K562 (cell line): ENCODE results near the gene TRIP11. TPM values are rescaled to one million over a fixed set of nuclear protein-coding genes. Genes with fewer than 3 reads are reported as not detected.

Experiments used
- ATAC-seq: fragments of 200-7000 bp; cut with Tn5 transposase; 3 replicates; pipeline ENCODE4 v1.9.1; 2020; ENCODE audit warnings: moderate library complexity
- BruUV-seq: library from RNA; stranded (reverse); fragments of 400-500 nt; replicated peaks from 2 replicates; lab custom pipeline; 2021; lab: Mats Ljungman, UMichigan
- CTCF ChIA-PET: fragments of 300-600 bp; formaldehyde crosslinking; extraction: SDS; loops from one replicate; lab custom pipeline; 2021; ENCODE audit warnings: low intra/inter-chr PET ratio; lab: Yijun Ruan, JAX
- POLR2A ChIA-PET: fragments of 300-600, 350-650 bp; sonication (Branson Sonifier 250); formaldehyde crosslinking; extraction: SDS; loops from one replicate; lab custom pipeline; 2021; ENCODE audit warnings: antibody characterized with exemption, inconsistent platforms; lab: Yijun Ruan, JAX
- DNase-seq, 4 experiments: peaks; one replicate each; pipeline versions ENCODE4 v3.0.0 to v3.0.0-alpha.2; 2011 to 2018; ENCODE audit warnings: low spot score in 3 of 4, mixed read lengths in 3 of 4; ENCODE audit errors: extremely low read depth in 1 of 4
- FAIRE-seq: peaks from 2 replicates; lab custom pipeline; 2011; peaks lifted over from hg19 to GRCh38; lab: Jason Lieb, UNC
- H2AFZ ChIP-seq: 2 replicates; pipeline ENCODE4 v1.6.0; 2011; ENCODE audit warnings: low read depth, low read length, control low read depth, inconsistent platforms
- H3K27ac ChIP-seq: fragments of 200-600 bp; 3 replicates; pipeline ENCODE4 v1.8.0; 2011; ENCODE audit warnings: low read depth, mild to moderate bottlenecking, control low read depth, inconsistent platforms, low read length, moderate library complexity, mixed read lengths; ENCODE audit errors: extremely low read depth
- H3K27me3 ChIP-seq, 2 experiments: fragments of 300-600 bp in 1 of 2; 2 replicates in 1 of 2; 3 replicates in 1 of 2; pipeline versions ENCODE4 v1.6.0 to v1.8.0; 2011; ENCODE audit warnings: inconsistent platforms in 2 of 2, low read length in 2 of 2, mild to moderate bottlenecking in 1 of 2, mixed read lengths in 1 of 2, moderate library complexity in 1 of 2; ENCODE audit not compliant: control insufficient read depth in 2 of 2, insufficient read depth in 2 of 2
- H3K36me3 ChIP-seq: fragments of 300-600 bp; 3 replicates; pipeline ENCODE4 v1.8.0; 2011; ENCODE audit warnings: mild to moderate bottlenecking, low read length, inconsistent platforms; ENCODE audit not compliant: control insufficient read depth, insufficient read depth
- H3K4me1 ChIP-seq, 2 experiments: fragments of 200-600 bp in 1 of 2; replicated peaks in 1 of 2; 2 replicates in 1 of 2; 3 replicates in 1 of 2; pipeline versions ENCODE4 v1.5.1 to v1.8.0; 2011; ENCODE audit warnings: inconsistent platforms in 2 of 2, low read length in 2 of 2, mild to moderate bottlenecking in 1 of 2, mixed read lengths in 1 of 2, moderate library complexity in 1 of 2; ENCODE audit not compliant: control insufficient read depth in 2 of 2, insufficient read depth in 2 of 2
- H3K4me2 ChIP-seq: 2 replicates; pipeline ENCODE4 v1.6.1; 2011; ENCODE audit warnings: low read length, control low read depth, inconsistent platforms, mixed read lengths; ENCODE audit not compliant: insufficient read depth
- H3K4me3 ChIP-seq: fragments of 200-600 bp; sonication (generic), shearing (Covaris generic); 2 replicates; pipeline ENCODE4 v1.5.1; 2016; ENCODE audit warnings: control low read depth, inconsistent platforms
- H3K79me2 ChIP-seq: fragments of 200-600 bp; 3 replicates; pipeline ENCODE4 v1.8.0; 2011; ENCODE audit warnings: low read length, inconsistent platforms; ENCODE audit not compliant: control insufficient read depth, insufficient read depth
- H3K9ac ChIP-seq, 2 experiments: 2 replicates each; pipeline versions ENCODE4 v1.6.0 to v1.6.1; 2011; ENCODE audit warnings: low read depth in 2 of 2, low read length in 2 of 2, control low read depth in 1 of 2, inconsistent platforms in 1 of 2, mild to moderate bottlenecking in 1 of 2, mixed read lengths in 1 of 2; ENCODE audit not compliant: insufficient read depth in 1 of 2
- H3K9me1 ChIP-seq: one replicate; pipeline ENCODE4 v1.6.0; 2011; ENCODE audit warnings: inconsistent platforms, mild to moderate bottlenecking, low read length, moderate library complexity; ENCODE audit not compliant: control insufficient read depth, insufficient read depth
- H3K9me3 ChIP-seq: replicated peaks from 2 replicates; pipeline ENCODE4 v1.5.1; 2011; ENCODE audit warnings: low read depth, low read length, inconsistent platforms; ENCODE audit not compliant: control insufficient read depth, insufficient read depth
- H4K20me1 ChIP-seq: replicated peaks from 2 replicates; pipeline ENCODE4 v1.6.1; 2011; ENCODE audit warnings: low read length, inconsistent platforms, mixed read lengths; ENCODE audit not compliant: control insufficient read depth, insufficient read depth
- FUS ChIP-seq: fragments of 200-400 bp; formaldehyde crosslinking; optimal IDR thresholded peaks from 2 replicates; pipeline ENCODE3; 2017; ENCODE audit warnings: low read depth, low read length
- MAFK ChIP-seq: IDR thresholded peaks from 2 replicates; pipeline ENCODE4 v1.6.1; 2011; ENCODE audit warnings: low read length, improper control_type of control experiment
- XRCC5 ChIP-seq: fragments of 200-400 bp; formaldehyde crosslinking; IDR thresholded peaks from 2 replicates; pipeline ENCODE4 v1.6.1; 2017; ENCODE audit warnings: low read depth, mild to moderate bottlenecking, low read length
- ZNF23 ChIP-seq: fragments of 250-450 bp; sonication (Bioruptor Pico); IDR thresholded peaks from 2 replicates; pipeline ENCODE4 v1.4.0; 2020; ENCODE audit warnings: mild to moderate bottlenecking
- WGBS: fragments of 100-300 bp; shearing (Covaris generic); methylation state at CpG from one replicate; pipeline ENCODE4 v1.1.6; 2016; ENCODE audit warnings: low coverage, mixed read lengths; ENCODE audit not compliant: insufficient coverage; ENCODE audit errors: missing lambda C conversion rate; 5-methylcytosine and 5-hydroxymethylcytosine counted together
- in situ Hi-C: fragments of 300-500 bp; cut with MboI; formaldehyde crosslinking; loops from 4 replicates; pipeline ENCODE4 v1.15.0; 2018; ENCODE audit warnings: inconsistent platforms, mixed read lengths
- intact Hi-C: fragments of 100-400 bp; cut with micrococcal nuclease; formaldehyde crosslinking; loops from 2 replicates; pipeline ENCODE4 v1.14.2; 2022
- polyA plus RNA-seq, 8 experiments: library from polyadenylated mRNA; depleted of rRNA in 4 of 8; stranded (reverse) in 5 of 8; unstranded in 3 of 8; fragments of >200 nt; fragmentation: Nextera tagmentation in 2 of 8; fragmentation: Illumina TruSeq in 1 of 8; extraction: Ambion mirVana in 2 of 8; extraction: Trizol in 1 of 8; gene quantifications; 2 replicates each; pipeline versions ENCODE4 v1.2.1 to v1.2.3, GENCODE V29; 2011 to 2014; ENCODE audit warnings: inconsistent platforms in 1 of 8, missing spikeins in 1 of 8
- total RNA-seq, 7 experiments: library from RNA; depleted of rRNA in 6 of 7; stranded (reverse); fragments of >200 nt in 6 of 7; fragmentation: Illumina TruSeq in 2 of 7; extraction: Trizol in 2 of 7; gene quantifications; 2 replicates each; pipeline versions ENCODE4 v1.2.1 to v1.2.3, GENCODE V29; 2011 to 2021; ENCODE audit warnings: low replicate concordance in 1 of 7
- TF ChIP-seq, protein P1 (sequence below): fragments of 200-600 bp; sonication (generic); IDR thresholded peaks from one replicate; pipeline ENCODE4 v1.6.1; 2012; ENCODE audit warnings: mild to moderate bottlenecking, low read depth, low read length, inconsistent platforms

The TRIP11 gene
- total and polyA plus RNA-seq, 9 of the 15 experiments (the other 6 are each of a cell fraction or from before 2014, with no cell fraction given) = 4.0 to 20.0 (median 10.9) TPM

DNA sequence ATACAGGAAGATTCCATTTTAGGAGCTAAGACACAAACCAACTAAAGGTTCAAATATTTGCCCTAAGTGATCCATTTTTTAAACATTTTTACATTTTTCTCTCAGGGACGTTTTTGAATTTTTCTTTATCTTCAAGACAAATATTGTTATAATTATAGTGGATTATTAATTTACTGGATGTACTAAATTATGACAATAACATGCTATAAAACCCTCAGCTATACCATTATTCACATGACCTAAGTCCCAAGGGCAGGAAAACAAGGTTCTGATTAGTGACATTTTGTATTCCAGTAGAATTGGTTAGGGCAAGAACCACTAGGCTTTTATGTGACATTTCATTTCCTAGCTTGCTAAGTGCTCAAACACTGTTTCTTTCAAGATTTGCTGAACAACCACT is 75.8 kb downstream of the TRIP11 start:
- Histone ChIP-seq H3K79me2 (no peaks in the 10 kb centered on the region), H3K4me3 (no peak overlapping the region), H3K9ac (no peak overlapping the region), H3K9me1 (no peaks in the 10 kb centered on the region), H3K4me2 (no peak overlapping the region), H3K27me3 (no peaks in the 10 kb centered on the region), H3K36me3 (peaks cover 8% of the 10 kb centered on the region; the same call in 1 of the 3 replicates), H3K4me1 (no peaks in the 10 kb centered on the region), H3K27ac (no peak overlapping the region), H4K20me1 (no peaks in the 10 kb centered on the region), H2AFZ (no peak overlapping the region), H3K9me3 (no peaks in the 10 kb centered on the region)
- ChIA-PET POLR2A (interaction anchor here (0.7 kb wide), 1 partner anchor 97 kb away, joined by 3 read pairs; no protein-coding TSS in a partner anchor), CTCF (no interaction called here)
- FAIRE-seq = no peak
- 0% methylated on average over 1 of the region's 1 CpG for WGBS
- no peak for DNase-seq
- ATAC-seq = no peak
- in situ Hi-C loops = no loop called here
- intact Hi-C loops = no loop called here
- TF ChIP-seq MAFK = no peak
- BruUV-seq = no TSS peak

DNA sequence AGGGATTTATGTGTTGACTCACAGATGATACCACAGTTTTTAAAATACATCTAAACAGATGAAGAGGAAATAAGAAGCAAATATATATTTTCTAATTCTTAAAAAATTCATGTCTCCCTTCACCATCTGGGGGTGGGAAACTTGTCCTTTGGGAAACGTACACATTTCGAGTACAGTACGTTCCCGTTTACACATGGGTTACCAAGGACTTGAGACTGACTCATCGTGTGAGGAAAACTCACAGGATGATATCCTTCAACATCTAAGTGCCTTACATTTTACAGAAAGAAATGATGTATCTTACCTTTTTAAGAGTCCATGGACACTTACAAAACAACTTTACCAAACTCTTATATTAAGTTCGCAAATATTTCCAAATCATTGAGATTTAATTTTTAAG is 76.4 kb downstream of the TRIP11 start:
- CTCF ChIA-PET = no interaction called here
- TF ChIP-seq ZNF23 (CRISPR knock-in tag) = no peak
- TF ChIP-seq, protein P1, sequence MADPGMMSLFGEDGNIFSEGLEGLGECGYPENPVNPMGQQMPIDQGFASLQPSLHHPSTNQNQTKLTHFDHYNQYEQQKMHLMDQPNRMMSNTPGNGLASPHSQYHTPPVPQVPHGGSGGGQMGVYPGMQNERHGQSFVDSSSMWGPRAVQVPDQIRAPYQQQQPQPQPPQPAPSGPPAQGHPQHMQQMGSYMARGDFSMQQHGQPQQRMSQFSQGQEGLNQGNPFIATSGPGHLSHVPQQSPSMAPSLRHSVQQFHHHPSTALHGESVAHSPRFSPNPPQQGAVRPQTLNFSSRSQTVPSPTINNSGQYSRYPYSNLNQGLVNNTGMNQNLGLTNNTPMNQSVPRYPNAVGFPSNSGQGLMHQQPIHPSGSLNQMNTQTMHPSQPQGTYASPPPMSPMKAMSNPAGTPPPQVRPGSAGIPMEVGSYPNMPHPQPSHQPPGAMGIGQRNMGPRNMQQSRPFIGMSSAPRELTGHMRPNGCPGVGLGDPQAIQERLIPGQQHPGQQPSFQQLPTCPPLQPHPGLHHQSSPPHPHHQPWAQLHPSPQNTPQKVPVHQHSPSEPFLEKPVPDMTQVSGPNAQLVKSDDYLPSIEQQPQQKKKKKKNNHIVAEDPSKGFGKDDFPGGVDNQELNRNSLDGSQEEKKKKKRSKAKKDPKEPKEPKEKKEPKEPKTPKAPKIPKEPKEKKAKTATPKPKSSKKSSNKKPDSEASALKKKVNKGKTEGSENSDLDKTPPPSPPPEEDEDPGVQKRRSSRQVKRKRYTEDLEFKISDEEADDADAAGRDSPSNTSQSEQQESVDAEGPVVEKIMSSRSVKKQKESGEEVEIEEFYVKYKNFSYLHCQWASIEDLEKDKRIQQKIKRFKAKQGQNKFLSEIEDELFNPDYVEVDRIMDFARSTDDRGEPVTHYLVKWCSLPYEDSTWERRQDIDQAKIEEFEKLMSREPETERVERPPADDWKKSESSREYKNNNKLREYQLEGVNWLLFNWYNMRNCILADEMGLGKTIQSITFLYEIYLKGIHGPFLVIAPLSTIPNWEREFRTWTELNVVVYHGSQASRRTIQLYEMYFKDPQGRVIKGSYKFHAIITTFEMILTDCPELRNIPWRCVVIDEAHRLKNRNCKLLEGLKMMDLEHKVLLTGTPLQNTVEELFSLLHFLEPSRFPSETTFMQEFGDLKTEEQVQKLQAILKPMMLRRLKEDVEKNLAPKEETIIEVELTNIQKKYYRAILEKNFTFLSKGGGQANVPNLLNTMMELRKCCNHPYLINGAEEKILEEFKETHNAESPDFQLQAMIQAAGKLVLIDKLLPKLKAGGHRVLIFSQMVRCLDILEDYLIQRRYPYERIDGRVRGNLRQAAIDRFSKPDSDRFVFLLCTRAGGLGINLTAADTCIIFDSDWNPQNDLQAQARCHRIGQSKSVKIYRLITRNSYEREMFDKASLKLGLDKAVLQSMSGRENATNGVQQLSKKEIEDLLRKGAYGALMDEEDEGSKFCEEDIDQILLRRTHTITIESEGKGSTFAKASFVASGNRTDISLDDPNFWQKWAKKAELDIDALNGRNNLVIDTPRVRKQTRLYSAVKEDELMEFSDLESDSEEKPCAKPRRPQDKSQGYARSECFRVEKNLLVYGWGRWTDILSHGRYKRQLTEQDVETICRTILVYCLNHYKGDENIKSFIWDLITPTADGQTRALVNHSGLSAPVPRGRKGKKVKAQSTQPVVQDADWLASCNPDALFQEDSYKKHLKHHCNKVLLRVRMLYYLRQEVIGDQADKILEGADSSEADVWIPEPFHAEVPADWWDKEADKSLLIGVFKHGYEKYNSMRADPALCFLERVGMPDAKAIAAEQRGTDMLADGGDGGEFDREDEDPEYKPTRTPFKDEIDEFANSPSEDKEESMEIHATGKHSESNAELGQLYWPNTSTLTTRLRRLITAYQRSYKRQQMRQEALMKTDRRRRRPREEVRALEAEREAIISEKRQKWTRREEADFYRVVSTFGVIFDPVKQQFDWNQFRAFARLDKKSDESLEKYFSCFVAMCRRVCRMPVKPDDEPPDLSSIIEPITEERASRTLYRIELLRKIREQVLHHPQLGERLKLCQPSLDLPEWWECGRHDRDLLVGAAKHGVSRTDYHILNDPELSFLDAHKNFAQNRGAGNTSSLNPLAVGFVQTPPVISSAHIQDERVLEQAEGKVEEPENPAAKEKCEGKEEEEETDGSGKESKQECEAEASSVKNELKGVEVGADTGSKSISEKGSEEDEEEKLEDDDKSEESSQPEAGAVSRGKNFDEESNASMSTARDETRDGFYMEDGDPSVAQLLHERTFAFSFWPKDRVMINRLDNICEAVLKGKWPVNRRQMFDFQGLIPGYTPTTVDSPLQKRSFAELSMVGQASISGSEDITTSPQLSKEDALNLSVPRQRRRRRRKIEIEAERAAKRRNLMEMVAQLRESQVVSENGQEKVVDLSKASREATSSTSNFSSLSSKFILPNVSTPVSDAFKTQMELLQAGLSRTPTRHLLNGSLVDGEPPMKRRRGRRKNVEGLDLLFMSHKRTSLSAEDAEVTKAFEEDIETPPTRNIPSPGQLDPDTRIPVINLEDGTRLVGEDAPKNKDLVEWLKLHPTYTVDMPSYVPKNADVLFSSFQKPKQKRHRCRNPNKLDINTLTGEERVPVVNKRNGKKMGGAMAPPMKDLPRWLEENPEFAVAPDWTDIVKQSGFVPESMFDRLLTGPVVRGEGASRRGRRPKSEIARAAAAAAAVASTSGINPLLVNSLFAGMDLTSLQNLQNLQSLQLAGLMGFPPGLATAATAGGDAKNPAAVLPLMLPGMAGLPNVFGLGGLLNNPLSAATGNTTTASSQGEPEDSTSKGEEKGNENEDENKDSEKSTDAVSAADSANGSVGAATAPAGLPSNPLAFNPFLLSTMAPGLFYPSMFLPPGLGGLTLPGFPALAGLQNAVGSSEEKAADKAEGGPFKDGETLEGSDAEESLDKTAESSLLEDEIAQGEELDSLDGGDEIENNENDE = no peak
- no peak for TF ChIP-seq FUS
- TF ChIP-seq XRCC5 = no peak

More for the DNA sequence above, 76.4 kb downstream of the TRIP11 start:
- no peaks in the 10 kb centered on the region for H3K4me1 ChIP-seq
- no peaks in the 10 kb centered on the region for H3K79me2 ChIP-seq
- no peak overlapping the region for H2AFZ ChIP-seq
- FAIRE-seq = no peak
- no peak overlapping the region for H3K9ac ChIP-seq
- in situ Hi-C loops (no loop called here), intact Hi-C loops (no loop called here)
- no peaks in the 10 kb centered on the region for H3K9me1 ChIP-seq
- no peak overlapping the region for H3K4me2 ChIP-seq
- POLR2A ChIA-PET = no interaction called here
- no peaks in the 10 kb centered on the region for H4K20me1 ChIP-seq
- no peak overlapping the region for H3K27ac ChIP-seq
- H3K9me3 ChIP-seq = no peaks in the 10 kb centered on the region
- BruUV-seq = no TSS peak
- DNase-seq = no peak
- no peak overlapping the region for H3K4me3 ChIP-seq
- no peaks in the 10 kb centered on the region for H3K27me3 ChIP-seq
- WGBS = 69% methylated on average over 6 of the region's 6 CpGs
- ATAC-seq = no peak
- H3K36me3 ChIP-seq = peaks cover 3% of the 10 kb centered on the region; the same call in 1 of the 3 replicates
